GM11168 (cell line): Measurements from ENCODE around the gene NPNT.

Experiments used
- in situ Hi-C: fragments of 300-500 bp; cut with MboI; formaldehyde crosslinking; loops from one replicate; pipeline ENCODE4 v1.12.0; 2022; ENCODE audit warnings: low sequenced_read_pairs; ENCODE audit not compliant: unreplicated experiment

The NPNT gene

GRCh38 chr4:105967058-105967658 lies 71.9 kb downstream of the NPNT start:
- in situ Hi-C loops: no loop called here

- in situ Hi-C loops: no loop called here
Measured at GRCh38 chr4:105969575-105969974, 74.3 kb downstream of the NPNT start.

DNA sequence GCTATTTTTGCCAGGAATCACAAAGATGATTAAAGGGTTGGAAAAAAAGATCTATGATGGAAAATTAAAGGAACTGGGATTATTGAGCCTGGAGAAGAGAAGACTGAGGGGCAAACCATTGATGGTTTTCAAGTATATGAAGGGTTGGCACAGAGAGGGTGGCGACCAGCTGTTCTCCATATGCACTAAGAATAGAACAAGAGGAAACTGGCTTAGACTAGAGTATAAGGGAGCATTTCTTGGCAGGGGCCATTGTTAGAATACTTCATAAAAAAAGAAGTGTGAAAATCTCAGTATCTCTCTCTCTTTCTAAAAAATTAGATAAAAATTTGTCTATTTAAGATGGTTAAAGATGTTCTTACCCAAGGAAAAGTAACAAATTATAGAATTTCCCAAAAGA lies 75.1 kb downstream of the NPNT start:
- in situ Hi-C loops: no loop called here

GRCh38 chr4:105971036-105971435 lies 75.8 kb downstream of the NPNT start:
- in situ Hi-C loops: no loop called here

GRCh38 chr4:105972946-105973621 lies 77.8 kb downstream of the NPNT start:
- in situ Hi-C loops: no loop called here

DNA sequence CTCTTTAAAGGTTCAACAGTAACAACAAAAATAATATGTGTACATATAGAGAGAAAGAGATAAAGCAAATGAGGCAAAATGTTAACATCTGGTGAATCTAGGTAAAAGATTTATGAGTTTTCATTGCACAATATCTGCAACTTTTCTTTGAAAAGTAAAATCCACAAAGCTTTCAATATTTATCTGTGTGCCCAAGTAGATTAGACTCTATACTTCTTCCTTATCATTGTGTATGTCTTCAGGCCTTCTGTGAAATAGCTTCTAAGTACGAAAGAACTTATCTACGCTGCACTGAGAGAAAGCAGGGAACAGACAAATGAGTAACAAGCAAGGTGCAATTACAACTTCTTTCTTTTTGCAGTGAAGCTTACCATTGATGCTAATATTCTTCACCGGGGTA lies 81.6 kb downstream of the NPNT start:
- in situ Hi-C loops: no loop called here

GRCh38 chr4:105978684-105979296 lies 83.5 kb downstream of the NPNT start:
- in situ Hi-C loops: no loop called here

DNA sequence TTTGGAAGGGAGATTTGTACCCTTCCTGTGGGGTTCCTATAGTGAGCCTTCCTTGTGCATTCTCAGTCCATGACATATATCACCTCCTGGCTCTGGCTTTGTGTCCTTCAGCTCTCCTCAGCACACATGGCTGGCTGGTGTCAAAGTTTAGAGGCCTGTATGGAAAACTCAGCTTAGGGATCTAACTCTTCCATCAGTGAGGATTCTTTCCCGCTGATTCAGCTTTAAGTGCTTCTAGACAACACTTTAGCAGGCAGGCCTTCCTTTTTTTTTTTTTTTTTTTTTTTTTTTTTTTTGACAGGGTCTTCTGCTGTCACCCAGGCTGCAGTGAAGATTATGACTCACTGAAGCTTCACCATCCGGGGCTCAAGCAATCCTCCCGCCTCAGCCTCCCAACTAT lies 84.2 kb downstream of the NPNT start:
- in situ Hi-C loops: no loop called here

GRCh38 chr4:105988671-105989070 lies 93.4 kb downstream of the NPNT start:
- in situ Hi-C loops: no loop called here

- in situ Hi-C loops: no loop called here
Measured at GRCh38 chr4:105989485-105990242, 94.4 kb downstream of the NPNT start.

DNA sequence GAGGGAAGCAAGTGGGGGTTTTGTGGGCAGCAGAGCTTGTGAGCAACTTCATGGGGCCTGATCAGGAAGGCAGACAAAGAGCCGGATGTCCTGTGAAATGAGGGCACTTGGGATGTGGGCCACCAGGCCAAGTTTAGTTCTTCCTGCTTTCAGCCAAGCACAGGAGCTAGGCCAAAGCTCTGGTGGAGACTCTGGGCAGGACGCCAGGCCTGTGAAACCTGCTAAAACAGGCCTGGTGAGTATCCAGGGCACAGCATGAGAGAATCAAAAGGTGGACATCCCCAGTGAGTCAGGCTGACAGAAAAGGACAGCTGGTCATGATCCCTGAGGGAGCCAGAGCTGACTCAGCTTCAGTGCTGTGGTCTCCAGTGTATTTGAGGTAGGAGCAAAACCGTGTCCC lies 95.7 kb downstream of the NPNT start:
- in situ Hi-C loops: no loop called here

GRCh38 chr4:105991726-105992125 lies 96.5 kb downstream of the NPNT start:
- in situ Hi-C loops: no loop called here

DNA sequence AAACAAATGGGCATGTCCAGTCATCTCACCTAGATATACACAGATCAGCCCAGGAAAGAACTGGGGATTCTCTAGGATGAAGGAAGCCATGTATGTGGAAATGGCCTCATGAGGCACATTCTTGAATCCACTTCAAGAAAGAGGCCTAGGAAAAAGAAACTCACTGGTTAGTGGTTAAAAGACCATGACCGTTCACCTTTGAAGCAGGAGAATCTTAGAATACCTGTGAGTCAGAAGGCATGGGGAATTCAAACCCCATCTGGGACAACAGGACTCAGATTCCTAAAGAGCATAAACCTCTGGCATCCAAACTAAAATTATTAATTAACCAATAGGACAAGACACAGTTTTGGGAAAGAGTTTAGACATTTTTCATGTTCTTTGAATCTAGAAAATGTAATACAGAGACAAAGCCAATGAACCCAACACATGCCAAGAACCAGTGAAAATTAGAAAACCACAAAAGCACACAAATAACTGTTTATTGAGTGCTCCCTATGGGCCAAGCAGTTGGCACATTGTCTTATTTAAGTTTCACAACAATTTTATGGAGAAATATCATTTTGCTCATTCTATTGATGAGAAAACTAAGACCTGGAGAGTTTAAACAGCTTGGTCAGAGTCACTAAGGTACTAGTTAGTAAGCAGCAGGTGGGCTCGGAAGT lies 97.5 kb downstream of the NPNT start:
- in situ Hi-C loops: no loop called here

- in situ Hi-C loops: no loop called here
Measured at GRCh38 chr4:105994061-105994460, 98.8 kb downstream of the NPNT start.

DNA sequence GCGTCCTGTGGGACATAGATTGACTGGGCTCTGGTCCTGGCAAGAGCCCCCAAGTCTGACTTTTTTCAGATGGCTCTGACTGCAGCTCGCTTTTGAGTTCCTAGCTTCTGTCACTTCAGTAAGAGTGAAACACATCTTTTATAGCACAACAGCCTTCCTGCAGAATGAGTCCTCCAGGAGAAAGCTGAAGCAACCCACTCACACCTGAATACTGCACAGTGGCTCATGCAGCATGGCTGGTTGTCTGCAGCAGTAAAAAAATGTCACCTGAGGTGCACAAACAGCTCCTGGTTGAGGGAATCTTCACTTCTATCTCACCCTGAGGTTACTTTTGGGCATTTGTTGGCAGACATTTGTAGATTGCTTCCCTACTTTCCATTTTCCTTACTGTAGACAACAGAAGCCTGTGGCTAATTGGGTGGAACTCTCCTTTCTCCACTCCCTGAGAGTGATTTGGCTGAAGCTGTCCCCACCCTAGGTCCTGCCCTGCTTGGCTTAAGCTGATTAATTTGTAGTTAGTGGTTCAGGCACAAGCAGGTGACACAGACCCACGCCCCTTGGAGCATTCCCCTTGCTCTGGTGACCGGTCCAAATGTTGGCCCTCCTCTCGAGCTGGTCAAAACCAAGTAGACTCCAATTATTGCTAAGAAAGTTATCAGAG lies 99.7 kb downstream of the NPNT start:
- in situ Hi-C loops: no loop called here

GRCh38 chr4:105996845-105997244 lies 101.6 kb downstream of the NPNT start:
- in situ Hi-C loops: no loop called here

- in situ Hi-C loops: no loop called here
Measured at GRCh38 chr4:105998171-105999063, 103.1 kb downstream of the NPNT start.

GRCh38 chr4:106002994-106003393 lies 107.7 kb downstream of the NPNT start:
- in situ Hi-C loops: no loop called here

GRCh38 chr4:106010761-106011160 lies 115.5 kb downstream of the NPNT start:
- in situ Hi-C loops: no loop called here
